Parathyroid adenoma (tissue), 2 donors: Measurements from ENCODE around the gene ATP8B2.
"Not testable (repeated sequence)": the region's sequence is repeated elsewhere in the genome, so short reads cannot be mapped to it uniquely, and the experiment has no call there.

Experiments used
- H2AFZ ChIP-seq: fragments of 300-600 bp; sonication (generic); one replicate; pipeline ENCODE4 v1.7.0; 2017; ENCODE audit warnings: antibody characterized with exemption, mild to moderate bottlenecking
- H3K27ac ChIP-seq: fragments of 300-600 bp; sonication (generic); one replicate; pipeline ENCODE4 v1.7.0; 2017
- H3K27me3 ChIP-seq: fragments of 300-600 bp; sonication (generic); one replicate; pipeline ENCODE4 v1.7.0; 2017; ENCODE audit warnings: low read length; ENCODE audit not compliant: control insufficient read depth, insufficient read depth
- H3K36me3 ChIP-seq: fragments of 300-600 bp; sonication (generic); one replicate; pipeline ENCODE4 v1.7.0; 2017; ENCODE audit warnings: low read length; ENCODE audit not compliant: control insufficient read depth, insufficient read depth
- H3K4me1 ChIP-seq: fragments of 300-600 bp; sonication (generic); one replicate; pipeline ENCODE4 v1.7.0; 2017; ENCODE audit warnings: control low read depth
- H3K4me2 ChIP-seq: fragments of 300-600 bp; sonication (generic); one replicate; pipeline ENCODE4 v1.7.0; 2017; ENCODE audit warnings: low read length
- H3K4me3 ChIP-seq: fragments of 300-600 bp; sonication (generic); one replicate; pipeline ENCODE4 v1.7.0; 2017; ENCODE audit warnings: low read depth, low read length
- H3K79me2 ChIP-seq: fragments of 300-600 bp; sonication (generic); one replicate; pipeline ENCODE4 v1.7.0; 2017; ENCODE audit warnings: control low read depth
- H3K9ac ChIP-seq: fragments of 300-600 bp; sonication (generic); one replicate; pipeline ENCODE4 v1.7.0; 2017; ENCODE audit warnings: mild to moderate bottlenecking
- H3K9me3 ChIP-seq: fragments of 300-600 bp; sonication (generic); one replicate; pipeline ENCODE4 v1.7.0; 2017; ENCODE audit warnings: low read length; ENCODE audit not compliant: control insufficient read depth
- CTCF ChIP-seq: fragments of 300-600 bp; sonication (generic); IDR thresholded peaks from one replicate; pipeline ENCODE4 v1.7.0; 2017; ENCODE audit warnings: antibody characterized with exemption, mild to moderate bottlenecking
- donor health status: primary hyperparathyroidism.

ATP8B2 gene

DNA sequence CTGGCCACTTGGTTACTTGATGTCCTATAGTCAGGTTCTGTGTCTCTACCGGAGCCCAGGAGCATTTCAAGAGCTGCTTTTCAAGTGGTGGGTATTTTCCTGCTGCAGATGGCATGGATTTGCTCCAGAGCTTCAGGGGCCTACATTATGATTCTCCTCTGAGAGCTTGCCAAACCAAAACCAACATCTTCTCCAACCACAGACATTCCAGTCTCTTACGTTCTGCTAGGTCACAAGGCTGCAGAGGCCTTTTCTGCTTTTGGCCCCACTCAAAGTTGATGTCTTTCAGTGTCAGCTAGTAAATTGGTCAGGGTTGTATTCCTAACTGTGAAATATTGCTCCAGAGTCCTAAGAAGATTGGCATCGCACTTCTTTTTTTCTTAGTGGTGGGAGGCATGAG is 19.2 kb upstream of the ATP8B2 start:
- no peak overlapping the region for H3K4me3 ChIP-seq
- no peak overlapping the region for H2AFZ ChIP-seq
- no peak overlapping the region for H3K9ac ChIP-seq
- no peak overlapping the region for H3K4me2 ChIP-seq
- H3K27ac ChIP-seq, result no peak overlapping the region
- H3K27me3 ChIP-seq, result no peaks in the 10 kb centered on the region
- no peaks in the 10 kb centered on the region for H3K79me2 ChIP-seq
- H3K4me1 ChIP-seq, result no peaks in the 10 kb centered on the region
- TF ChIP-seq CTCF, result no peak
- no peaks in the 10 kb centered on the region for H3K36me3 ChIP-seq
- H3K9me3 ChIP-seq, result no peaks in the 10 kb centered on the region

DNA sequence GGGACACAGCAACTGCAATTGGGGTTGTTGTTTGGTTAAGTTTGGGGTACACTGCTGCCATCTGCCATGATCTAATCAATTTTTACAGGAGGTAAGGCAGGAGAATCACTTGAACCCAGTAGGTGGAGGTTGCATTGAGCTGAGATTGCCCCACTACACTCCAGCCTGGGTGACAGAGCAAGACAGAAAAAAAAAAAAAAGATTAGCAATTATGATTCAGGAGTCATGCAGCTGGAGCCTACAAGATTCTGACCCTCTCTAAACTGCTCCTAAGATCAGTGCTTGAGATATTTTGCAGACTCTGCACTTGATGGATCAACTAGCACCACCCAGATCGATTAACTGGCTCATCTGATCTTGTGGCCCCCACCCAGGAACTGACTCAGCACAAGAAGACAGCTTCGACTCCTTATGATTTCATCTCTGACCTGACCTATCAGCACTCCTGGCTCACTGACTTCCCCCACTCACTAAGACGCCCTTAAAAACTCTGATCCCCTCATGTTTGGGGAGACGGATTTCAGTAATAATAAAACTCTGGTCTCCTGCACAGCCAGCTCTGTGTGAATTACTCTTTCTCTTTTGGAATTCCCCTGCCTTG is 17.6 kb upstream of the ATP8B2 start:
- not testable (repeated sequence) for H3K79me2 ChIP-seq, H3K27me3 ChIP-seq, H3K36me3 ChIP-seq

GRCh38 chr1:154309136-154309535 is 16.2 kb upstream of the ATP8B2 start:
- H3K27ac ChIP-seq, H3K27me3 ChIP-seq, H3K4me1 ChIP-seq, H3K79me2 ChIP-seq, H3K36me3 ChIP-seq, H3K4me2 ChIP-seq, H3K4me3 ChIP-seq, H2AFZ ChIP-seq, H3K9me3 ChIP-seq, H3K9ac ChIP-seq: not testable (repeated sequence)

More for the DNA sequence above, 17.6 kb upstream of the ATP8B2 start:
- not testable (repeated sequence) for H3K4me2 ChIP-seq, H3K27ac ChIP-seq, H3K9ac ChIP-seq, H3K4me3 ChIP-seq, H3K4me1 ChIP-seq, H3K9me3 ChIP-seq, H2AFZ ChIP-seq

DNA sequence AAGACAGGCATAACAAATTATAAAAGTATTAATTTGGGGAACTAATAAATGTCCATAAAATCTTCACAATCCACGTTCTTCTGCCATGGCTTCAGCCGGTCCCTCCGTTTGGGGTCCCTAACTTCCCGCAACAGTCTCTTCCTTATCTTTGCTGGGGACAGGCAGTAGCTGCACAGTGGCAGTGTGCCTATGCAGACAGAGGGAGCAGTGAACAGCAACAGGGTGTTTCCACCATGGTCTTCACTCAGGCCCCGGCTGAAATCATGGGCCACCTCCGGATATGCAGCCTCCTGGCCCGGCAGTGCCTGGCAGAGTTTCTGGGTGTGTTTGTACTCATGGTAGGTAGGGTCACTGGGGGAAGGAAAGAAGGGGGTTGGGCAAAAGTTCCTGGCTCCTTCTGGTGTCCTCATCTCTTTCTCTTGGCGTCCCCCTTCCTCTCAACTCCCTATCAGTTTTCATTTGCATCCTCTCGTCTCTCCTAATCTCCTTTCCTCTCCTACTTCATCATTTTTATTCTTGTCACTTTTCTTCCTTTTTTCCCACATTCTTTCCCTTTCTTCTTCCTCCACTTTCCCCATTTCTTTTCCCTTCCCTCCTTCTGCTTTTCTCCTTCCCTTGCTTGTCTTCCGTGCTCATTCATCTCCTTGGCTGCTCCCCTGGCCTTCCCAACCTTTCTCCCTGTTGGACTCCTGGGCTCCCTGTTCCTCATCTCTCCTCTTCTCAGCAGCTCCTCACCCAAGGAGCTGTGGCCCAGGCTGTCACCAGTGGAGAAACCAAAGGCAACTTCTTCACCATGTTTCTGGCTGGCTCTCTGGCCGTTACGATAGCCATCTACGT is 12.9 kb upstream of the ATP8B2 start:
- not testable (repeated sequence) for H2AFZ ChIP-seq, H3K4me2 ChIP-seq, H3K79me2 ChIP-seq, H3K27ac ChIP-seq, H3K36me3 ChIP-seq, H3K27me3 ChIP-seq, H3K4me1 ChIP-seq, H3K9ac ChIP-seq, H3K9me3 ChIP-seq, H3K4me3 ChIP-seq

DNA sequence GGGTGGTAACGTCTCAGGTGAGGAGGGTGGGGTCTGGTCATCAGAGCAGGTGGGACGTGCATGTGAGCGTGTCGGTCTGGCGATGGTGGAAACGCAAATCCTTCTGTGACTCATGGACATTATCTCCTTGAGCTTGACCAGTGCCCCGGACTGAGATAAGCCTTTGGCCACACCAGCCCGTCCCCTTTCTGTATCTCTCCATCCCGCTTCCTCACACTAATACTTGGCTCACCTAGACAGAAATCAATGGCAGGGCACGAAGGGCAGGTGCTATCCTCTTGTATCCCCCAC is 12.3 kb upstream of the ATP8B2 start:
- no peak for TF ChIP-seq CTCF
- no peak overlapping the region for H3K4me2 ChIP-seq

DNA sequence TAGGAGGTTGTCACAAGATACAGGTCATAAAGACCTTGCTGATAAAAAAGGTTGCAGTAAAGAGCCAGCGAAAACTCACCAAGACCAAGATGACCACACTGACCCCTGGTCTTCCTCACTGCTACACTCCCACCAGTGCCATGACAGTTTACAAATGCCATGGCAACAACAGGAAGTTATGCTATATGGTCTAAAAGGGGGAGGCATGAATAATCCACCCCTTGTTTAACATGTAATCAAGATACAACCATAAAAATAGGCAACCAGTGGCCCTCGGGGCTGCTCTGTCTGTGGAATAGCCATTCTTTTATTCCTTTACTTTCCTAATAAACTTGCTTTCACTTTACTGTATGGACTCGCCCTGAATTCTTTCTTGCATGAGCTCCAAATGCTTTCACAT is 11.1 kb upstream of the ATP8B2 start:
- not testable (repeated sequence) for H3K36me3 ChIP-seq, H3K9ac ChIP-seq, H3K9me3 ChIP-seq, H3K4me3 ChIP-seq, H3K27me3 ChIP-seq, H3K4me1 ChIP-seq, H3K4me2 ChIP-seq, H3K27ac ChIP-seq, H2AFZ ChIP-seq, H3K79me2 ChIP-seq

More for the DNA sequence above, 12.3 kb upstream of the ATP8B2 start:
- no peak overlapping the region for H3K4me3 ChIP-seq
- H3K79me2 ChIP-seq, result no peaks in the 10 kb centered on the region
- no peaks in the 10 kb centered on the region for H3K36me3 ChIP-seq
- H3K9me3 ChIP-seq, result no peaks in the 10 kb centered on the region
- H3K27ac ChIP-seq, result no peak overlapping the region
- H3K27me3 ChIP-seq, result no peaks in the 10 kb centered on the region
- H3K9ac ChIP-seq, result no peak overlapping the region
- no peaks in the 10 kb centered on the region for H3K4me1 ChIP-seq
- no peak overlapping the region for H2AFZ ChIP-seq
